Esophagus squamous epithelium (tissue), 4 donors: Measurements from ENCODE around the gene KIF1B.
"Not testable (repeated sequence)": the region's sequence is repeated elsewhere in the genome, so short reads cannot be mapped to it uniquely, and the experiment has no call there.

Experiments used
- CTCF ChIP-seq, 6 experiments: fragments of 450-650 bp in 4 of 6; fragments of 200-600 bp in 2 of 6; sonication (generic) in 2 of 6; IDR thresholded peaks; one replicate each; pipeline ENCODE4 v1.5.1; 2016 to 2019; ENCODE audit warnings: antibody characterized with exemption in 6 of 6, mild to moderate bottlenecking in 4 of 6, moderate library complexity in 4 of 6
- POLR2A ChIP-seq, 4 donors: fragments of 450-650 bp; IDR thresholded peaks; one replicate each; pipeline ENCODE4 v1.6.1; 2017; ENCODE audit warnings: antibody characterized with exemption in 4 of 4, mild to moderate bottlenecking in 4 of 4, moderate library complexity in 3 of 4

- TF ChIP-seq POLR2A, CTCF (IDR thresholded peaks at IDR 0.05): not testable (repeated sequence)
Measured at GRCh38 chr1:10251325-10252108, 41.1 kb downstream of the KIF1B start.
